Hematopoietic multipotent progenitor cell treated with erythropoietin and hydrocortisone succinate and interleukin-3 and kit ligand, for 4 days (in vitro differentiated cells): ENCODE results near the gene ACVR1B.

Source experiments
- DNase-seq: peaks from one replicate; pipeline ENCODE4 v3.0.0-alpha.2; 2015

ACVR1B gene

GRCh38 chr12:52023976-52024688 lies 72.6 kb downstream of the ACVR1B start:
- peak; percentile 69 for DNase-seq

- peak; percentile 93 for DNase-seq
Observed at GRCh38 chr12:52024845-52025230, 73.3 kb downstream of the ACVR1B start.

- no peak for DNase-seq
Observed at GRCh38 chr12:52026263-52026662, 74.8 kb downstream of the ACVR1B start.

GRCh38 chr12:52027085-52027843 lies 75.8 kb downstream of the ACVR1B start:
- no peak for DNase-seq

- DNase-seq: no peak
Observed at GRCh38 chr12:52029685-52030084, 78.2 kb downstream of the ACVR1B start.

- DNase-seq: no peak
Observed at GRCh38 chr12:52032446-52032803, 80.9 kb downstream of the ACVR1B start.

- DNase-seq: peak; percentile 98
Observed at GRCh38 chr12:52032804-52033445, 81.4 kb downstream of the ACVR1B start.

GRCh38 chr12:52033446-52034140 lies 82.1 kb downstream of the ACVR1B start:
- DNase-seq: no peak

GRCh38 chr12:52035190-52035589 lies 83.7 kb downstream of the ACVR1B start:
- no peak for DNase-seq

- DNase-seq: no peak
Observed at GRCh38 chr12:52035926-52036325, 84.4 kb downstream of the ACVR1B start.

- DNase-seq: peak; percentile 67
Observed at GRCh38 chr12:52036587-52037171, 85.2 kb downstream of the ACVR1B start.

- DNase-seq: no peak
Observed at GRCh38 chr12:52037248-52037861, 85.9 kb downstream of the ACVR1B start.

- DNase-seq: no peak
Observed at GRCh38 chr12:52038447-52038846, 86.9 kb downstream of the ACVR1B start.

- no peak for DNase-seq
Observed at GRCh38 chr12:52041035-52041434, 89.5 kb downstream of the ACVR1B start.

- DNase-seq: peak; percentile 61
Observed at GRCh38 chr12:52041695-52042123, 90.2 kb downstream of the ACVR1B start.

- DNase-seq: no peak
Observed at GRCh38 chr12:52042706-52043385, 91.3 kb downstream of the ACVR1B start.

GRCh38 chr12:52043386-52044212 lies 92.1 kb downstream of the ACVR1B start:
- DNase-seq: no peak

- DNase-seq: no peak
Observed at GRCh38 chr12:52044292-52044983, 92.9 kb downstream of the ACVR1B start.

GRCh38 chr12:52045794-52046199 lies 94.3 kb downstream of the ACVR1B start:
- peak; percentile 68 for DNase-seq
